Ovary (tissue), 3 donors: Measurements from ENCODE around the gene EIF4H.

ENCODE experiments used
- CTCF ChIP-seq, 3 donors: fragments of 450-650 bp in 2 of 3; fragments of 200-600 bp in 1 of 3; IDR thresholded peaks; one replicate each; pipeline versions ENCODE4 v1.5.1 to v1.8.0; 2016 to 2022; ENCODE audit warnings: antibody characterized with exemption in 3 of 3, mild to moderate bottlenecking in 1 of 3
- POLR2A ChIP-seq: fragments of 450-650 bp; IDR thresholded peaks from one replicate; pipeline ENCODE4 v1.6.1; 2017; ENCODE audit warnings: antibody characterized with exemption, mild to moderate bottlenecking, moderate library complexity
- donor health status: DM: no; HTN: no; CAD: no.

GRCh38 chr7:74174606-74175082 lies 488 bp downstream of the EIF4H start:
- no peak for TF ChIP-seq CTCF (IDR thresholded peaks at IDR 0.05)
- TF ChIP-seq POLR2A: no peak
